Measurements from ENCODE around the gene CADPS2. TPM values are rescaled to one million over a fixed set of nuclear protein-coding genes. Genes with fewer than 3 reads are reported as not detected.

Gene CADPS2
- total RNA-seq, 1 experiment from 2014 or later, result 12.2 TPM

DNA sequence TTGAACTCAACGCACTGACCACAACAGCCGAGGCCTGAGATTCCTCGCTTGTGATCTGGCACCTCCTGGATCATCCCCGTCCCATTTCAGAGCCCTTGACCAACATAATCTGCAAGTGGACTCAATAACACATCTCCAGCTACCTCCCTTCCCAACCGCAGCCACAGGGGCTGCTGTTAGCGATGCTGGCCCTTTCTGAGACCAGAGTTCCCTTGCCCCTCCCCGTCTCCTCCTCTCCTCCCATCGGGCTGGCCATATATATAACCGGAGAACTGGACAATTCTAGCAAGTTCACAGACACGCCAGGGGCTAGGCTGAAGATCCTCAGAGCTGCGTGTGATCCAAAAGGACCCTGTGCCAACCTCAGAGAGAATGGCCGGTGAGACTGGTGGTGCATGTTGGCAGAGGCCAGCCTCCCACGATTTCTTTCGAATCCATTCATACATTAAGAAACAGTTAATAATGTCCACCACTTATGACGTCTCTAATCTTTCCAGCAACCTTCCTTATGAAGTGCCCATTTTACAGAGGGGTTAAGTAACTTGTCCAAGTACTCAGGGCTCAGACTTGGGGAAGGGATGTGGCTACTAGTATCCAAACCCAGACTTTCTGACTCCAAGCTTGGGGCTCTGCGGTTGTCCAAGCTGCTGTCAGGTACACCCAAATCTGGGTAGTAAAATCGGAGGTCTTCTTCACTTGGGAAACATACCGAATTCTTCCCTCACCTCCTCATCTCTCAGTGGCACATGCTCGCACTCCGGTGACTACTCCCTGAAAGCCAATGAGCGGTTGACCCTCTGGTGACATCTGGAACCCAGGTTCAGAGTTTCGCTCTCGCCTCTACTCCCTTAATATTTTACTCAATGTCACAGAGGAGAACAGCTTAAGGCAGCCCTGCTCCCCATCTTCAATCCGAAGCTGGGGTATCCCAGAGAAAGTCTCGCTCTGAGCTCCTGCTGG, 570.5 kb downstream of the CADPS2 start:
- Mint-ChIP-seq H3K4me1 (peaks cover 53% of the 10 kb centered on the region), H3K4me3 (peak overlapping the region; percentile 70), H3K9me3 (no peaks in the 10 kb centered on the region), H3K27ac (no peak overlapping the region), H3K27me3 (ENCODE audit: low read depth) (peaks cover 80% of the 10 kb centered on the region), H3K36me3 (no peaks in the 10 kb centered on the region)
- DNase-seq (ENCODE audit: low spot score) (no peak), ATAC-seq (peak; percentile 16)
- ChIA-PET POLR2A (interaction anchor here (0.8 kb wide), 1 partner anchor 9 kb away, joined by 5 read pairs; no protein-coding TSS in a partner anchor), CTCF (interaction anchor here (0.8 to 1.8 kb wide), 6 partner anchors 10 to 223 kb away, joined by 3 to 6 read pairs (median 4); no protein-coding TSS in a partner anchor)
- TF ChIP-seq ZNF121 (CRISPR knock-in tag; IDR thresholded peaks at IDR 0.05), result no peak
- TF ChIP-seq, protein P1, sequence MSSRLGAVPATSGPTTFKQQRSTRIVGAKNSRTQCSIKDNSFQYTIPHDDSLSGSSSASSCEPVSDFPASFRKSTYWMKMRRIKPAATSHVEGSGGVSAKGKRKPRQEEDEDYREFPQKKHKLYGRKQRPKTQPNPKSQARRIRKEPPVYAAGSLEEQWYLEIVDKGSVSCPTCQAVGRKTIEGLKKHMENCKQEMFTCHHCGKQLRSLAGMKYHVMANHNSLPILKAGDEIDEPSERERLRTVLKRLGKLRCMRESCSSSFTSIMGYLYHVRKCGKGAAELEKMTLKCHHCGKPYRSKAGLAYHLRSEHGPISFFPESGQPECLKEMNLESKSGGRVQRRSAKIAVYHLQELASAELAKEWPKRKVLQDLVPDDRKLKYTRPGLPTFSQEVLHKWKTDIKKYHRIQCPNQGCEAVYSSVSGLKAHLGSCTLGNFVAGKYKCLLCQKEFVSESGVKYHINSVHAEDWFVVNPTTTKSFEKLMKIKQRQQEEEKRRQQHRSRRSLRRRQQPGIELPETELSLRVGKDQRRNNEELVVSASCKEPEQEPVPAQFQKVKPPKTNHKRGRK (CRISPR knock-in tag; IDR thresholded peaks at IDR 0.05; ENCODE audit: borderline replicate concordance), result no peak
- TF ChIP-seq, protein P2, sequence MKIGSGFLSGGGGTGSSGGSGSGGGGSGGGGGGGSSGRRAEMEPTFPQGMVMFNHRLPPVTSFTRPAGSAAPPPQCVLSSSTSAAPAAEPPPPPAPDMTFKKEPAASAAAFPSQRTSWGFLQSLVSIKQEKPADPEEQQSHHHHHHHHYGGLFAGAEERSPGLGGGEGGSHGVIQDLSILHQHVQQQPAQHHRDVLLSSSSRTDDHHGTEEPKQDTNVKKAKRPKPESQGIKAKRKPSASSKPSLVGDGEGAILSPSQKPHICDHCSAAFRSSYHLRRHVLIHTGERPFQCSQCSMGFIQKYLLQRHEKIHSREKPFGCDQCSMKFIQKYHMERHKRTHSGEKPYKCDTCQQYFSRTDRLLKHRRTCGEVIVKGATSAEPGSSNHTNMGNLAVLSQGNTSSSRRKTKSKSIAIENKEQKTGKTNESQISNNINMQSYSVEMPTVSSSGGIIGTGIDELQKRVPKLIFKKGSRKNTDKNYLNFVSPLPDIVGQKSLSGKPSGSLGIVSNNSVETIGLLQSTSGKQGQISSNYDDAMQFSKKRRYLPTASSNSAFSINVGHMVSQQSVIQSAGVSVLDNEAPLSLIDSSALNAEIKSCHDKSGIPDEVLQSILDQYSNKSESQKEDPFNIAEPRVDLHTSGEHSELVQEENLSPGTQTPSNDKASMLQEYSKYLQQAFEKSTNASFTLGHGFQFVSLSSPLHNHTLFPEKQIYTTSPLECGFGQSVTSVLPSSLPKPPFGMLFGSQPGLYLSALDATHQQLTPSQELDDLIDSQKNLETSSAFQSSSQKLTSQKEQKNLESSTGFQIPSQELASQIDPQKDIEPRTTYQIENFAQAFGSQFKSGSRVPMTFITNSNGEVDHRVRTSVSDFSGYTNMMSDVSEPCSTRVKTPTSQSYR (CRISPR knock-in tag; IDR thresholded peaks at IDR 0.05), result no peak
- no peak for TF ChIP-seq TEAD4 (CRISPR knock-in tag; IDR thresholded peaks at IDR 0.05)
- TF ChIP-seq TEAD1 (CRISPR knock-in tag; IDR thresholded peaks at IDR 0.05), result no peak
- no peak for TF ChIP-seq JAZF1 (CRISPR knock-in tag; IDR thresholded peaks at IDR 0.05)
- no peak for TF ChIP-seq ZNF317 (CRISPR knock-in tag; IDR thresholded peaks at IDR 0.05; ENCODE audit: borderline replicate concordance, low read depth)
- no peak for TF ChIP-seq ESRRA (CRISPR knock-in tag; IDR thresholded peaks at IDR 0.05; ENCODE audit: borderline replicate concordance)
- no peak for TF ChIP-seq ZNF232 (CRISPR knock-in tag; IDR thresholded peaks at IDR 0.05)
- no peak for TF ChIP-seq ZNF219 (CRISPR knock-in tag; IDR thresholded peaks at IDR 0.05; ENCODE audit: borderline replicate concordance)
- TF ChIP-seq, protein P3, sequence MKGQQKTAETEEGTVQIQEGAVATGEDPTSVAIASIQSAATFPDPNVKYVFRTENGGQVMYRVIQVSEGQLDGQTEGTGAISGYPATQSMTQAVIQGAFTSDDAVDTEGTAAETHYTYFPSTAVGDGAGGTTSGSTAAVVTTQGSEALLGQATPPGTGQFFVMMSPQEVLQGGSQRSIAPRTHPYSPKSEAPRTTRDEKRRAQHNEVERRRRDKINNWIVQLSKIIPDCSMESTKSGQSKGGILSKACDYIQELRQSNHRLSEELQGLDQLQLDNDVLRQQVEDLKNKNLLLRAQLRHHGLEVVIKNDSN (CRISPR knock-in tag; IDR thresholded peaks at IDR 0.05), result no peak
- TF ChIP-seq, protein P4, sequence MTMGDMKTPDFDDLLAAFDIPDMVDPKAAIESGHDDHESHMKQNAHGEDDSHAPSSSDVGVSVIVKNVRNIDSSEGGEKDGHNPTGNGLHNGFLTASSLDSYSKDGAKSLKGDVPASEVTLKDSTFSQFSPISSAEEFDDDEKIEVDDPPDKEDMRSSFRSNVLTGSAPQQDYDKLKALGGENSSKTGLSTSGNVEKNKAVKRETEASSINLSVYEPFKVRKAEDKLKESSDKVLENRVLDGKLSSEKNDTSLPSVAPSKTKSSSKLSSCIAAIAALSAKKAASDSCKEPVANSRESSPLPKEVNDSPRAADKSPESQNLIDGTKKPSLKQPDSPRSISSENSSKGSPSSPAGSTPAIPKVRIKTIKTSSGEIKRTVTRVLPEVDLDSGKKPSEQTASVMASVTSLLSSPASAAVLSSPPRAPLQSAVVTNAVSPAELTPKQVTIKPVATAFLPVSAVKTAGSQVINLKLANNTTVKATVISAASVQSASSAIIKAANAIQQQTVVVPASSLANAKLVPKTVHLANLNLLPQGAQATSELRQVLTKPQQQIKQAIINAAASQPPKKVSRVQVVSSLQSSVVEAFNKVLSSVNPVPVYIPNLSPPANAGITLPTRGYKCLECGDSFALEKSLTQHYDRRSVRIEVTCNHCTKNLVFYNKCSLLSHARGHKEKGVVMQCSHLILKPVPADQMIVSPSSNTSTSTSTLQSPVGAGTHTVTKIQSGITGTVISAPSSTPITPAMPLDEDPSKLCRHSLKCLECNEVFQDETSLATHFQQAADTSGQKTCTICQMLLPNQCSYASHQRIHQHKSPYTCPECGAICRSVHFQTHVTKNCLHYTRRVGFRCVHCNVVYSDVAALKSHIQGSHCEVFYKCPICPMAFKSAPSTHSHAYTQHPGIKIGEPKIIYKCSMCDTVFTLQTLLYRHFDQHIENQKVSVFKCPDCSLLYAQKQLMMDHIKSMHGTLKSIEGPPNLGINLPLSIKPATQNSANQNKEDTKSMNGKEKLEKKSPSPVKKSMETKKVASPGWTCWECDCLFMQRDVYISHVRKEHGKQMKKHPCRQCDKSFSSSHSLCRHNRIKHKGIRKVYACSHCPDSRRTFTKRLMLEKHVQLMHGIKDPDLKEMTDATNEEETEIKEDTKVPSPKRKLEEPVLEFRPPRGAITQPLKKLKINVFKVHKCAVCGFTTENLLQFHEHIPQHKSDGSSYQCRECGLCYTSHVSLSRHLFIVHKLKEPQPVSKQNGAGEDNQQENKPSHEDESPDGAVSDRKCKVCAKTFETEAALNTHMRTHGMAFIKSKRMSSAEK (CRISPR knock-in tag; IDR thresholded peaks at IDR 0.05; ENCODE audit: borderline replicate concordance), result no peak
- TF ChIP-seq, protein P5, sequence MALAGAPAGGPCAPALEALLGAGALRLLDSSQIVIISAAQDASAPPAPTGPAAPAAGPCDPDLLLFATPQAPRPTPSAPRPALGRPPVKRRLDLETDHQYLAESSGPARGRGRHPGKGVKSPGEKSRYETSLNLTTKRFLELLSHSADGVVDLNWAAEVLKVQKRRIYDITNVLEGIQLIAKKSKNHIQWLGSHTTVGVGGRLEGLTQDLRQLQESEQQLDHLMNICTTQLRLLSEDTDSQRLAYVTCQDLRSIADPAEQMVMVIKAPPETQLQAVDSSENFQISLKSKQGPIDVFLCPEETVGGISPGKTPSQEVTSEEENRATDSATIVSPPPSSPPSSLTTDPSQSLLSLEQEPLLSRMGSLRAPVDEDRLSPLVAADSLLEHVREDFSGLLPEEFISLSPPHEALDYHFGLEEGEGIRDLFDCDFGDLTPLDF (CRISPR knock-in tag; IDR thresholded peaks at IDR 0.05), result no peak
- TF ChIP-seq SMAD4 (CRISPR knock-in tag; IDR thresholded peaks at IDR 0.05), result no peak
- TF ChIP-seq, protein P6, sequence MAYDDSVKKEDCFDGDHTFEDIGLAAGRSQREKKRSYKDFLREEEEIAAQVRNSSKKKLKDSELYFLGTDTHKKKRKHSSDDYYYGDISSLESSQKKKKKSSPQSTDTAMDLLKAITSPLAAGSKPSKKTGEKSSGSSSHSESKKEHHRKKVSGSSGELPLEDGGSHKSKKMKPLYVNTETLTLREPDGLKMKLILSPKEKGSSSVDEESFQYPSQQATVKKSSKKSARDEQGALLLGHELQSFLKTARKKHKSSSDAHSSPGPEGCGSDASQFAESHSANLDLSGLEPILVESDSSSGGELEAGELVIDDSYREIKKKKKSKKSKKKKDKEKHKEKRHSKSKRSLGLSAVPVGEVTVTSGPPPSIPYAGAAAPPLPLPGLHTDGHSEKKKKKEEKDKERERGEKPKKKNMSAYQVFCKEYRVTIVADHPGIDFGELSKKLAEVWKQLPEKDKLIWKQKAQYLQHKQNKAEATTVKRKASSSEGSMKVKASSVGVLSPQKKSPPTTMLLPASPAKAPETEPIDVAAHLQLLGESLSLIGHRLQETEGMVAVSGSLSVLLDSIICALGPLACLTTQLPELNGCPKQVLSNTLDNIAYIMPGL (CRISPR knock-in tag; IDR thresholded peaks at IDR 0.05), result no peak

Data from WTC11 (cell line).